ENCODE measurements around the gene GPR137B. TPM values are rescaled to one million over a fixed set of nuclear protein-coding genes. Genes with fewer than 3 reads are reported as not detected.
A peak's percentile ranks its signal among the peaks of the same experiment; 100 is the strongest.

GPR137B gene
- total RNA-seq, 2 donors from 2014 or later: 5.1 to 10.1 TPM

GRCh38 chr1:236204656-236205055, 62.3 kb downstream of the GPR137B start:
- no peaks in the 10 kb centered on the region for H3K27me3 Mint-ChIP-seq
- ATAC-seq (replicated peaks): no peak
- no peak overlapping the region for H3K27ac Mint-ChIP-seq
- peaks cover 95% of the 10 kb centered on the region for H3K36me3 Mint-ChIP-seq (ENCODE audit: low read depth)
- peaks cover 21% of the 10 kb centered on the region for H3K9me3 Mint-ChIP-seq
- H3K4me3 Mint-ChIP-seq: no peak overlapping the region
- no peaks in the 10 kb centered on the region for H3K4me1 Mint-ChIP-seq

GRCh38 chr1:236206548-236206947, 64.2 kb downstream of the GPR137B start:
- Mint-ChIP-seq H3K4me3 (no peak overlapping the region), H3K36me3 (ENCODE audit: low read depth) (peaks cover 95% of the 10 kb centered on the region), H3K27ac (no peak overlapping the region), H3K4me1 (no peaks in the 10 kb centered on the region), H3K27me3 (no peaks in the 10 kb centered on the region), H3K9me3 (peaks cover 9% of the 10 kb centered on the region)
- no peak for ATAC-seq (replicated peaks)

- Mint-ChIP-seq H3K27ac (no peak overlapping the region), H3K4me3 (no peak overlapping the region), H3K36me3 (ENCODE audit: low read depth) (peaks cover 89% of the 10 kb centered on the region), H3K27me3 (no peaks in the 10 kb centered on the region), H3K4me1 (no peaks in the 10 kb centered on the region), H3K9me3 (peaks cover 5% of the 10 kb centered on the region)
- no peak for ATAC-seq (replicated peaks)
Observed at GRCh38 chr1:236207121-236207520, 64.8 kb downstream of the GPR137B start.

- no peaks in the 10 kb centered on the region for H3K4me1 Mint-ChIP-seq
- no peak overlapping the region for H3K4me3 Mint-ChIP-seq
- peaks cover 5% of the 10 kb centered on the region for H3K9me3 Mint-ChIP-seq
- H3K36me3 Mint-ChIP-seq (ENCODE audit: low read depth): peaks cover 85% of the 10 kb centered on the region
- no peaks in the 10 kb centered on the region for H3K27me3 Mint-ChIP-seq
- ATAC-seq (replicated peaks): no peak
- H3K27ac Mint-ChIP-seq: no peak overlapping the region
Observed at GRCh38 chr1:236207569-236207968, 65.2 kb downstream of the GPR137B start.

GRCh38 chr1:236209185-236209584, 66.8 kb downstream of the GPR137B start:
- H3K27me3 Mint-ChIP-seq: no peaks in the 10 kb centered on the region
- H3K4me1 Mint-ChIP-seq: no peaks in the 10 kb centered on the region
- peaks cover 80% of the 10 kb centered on the region for H3K36me3 Mint-ChIP-seq (ENCODE audit: low read depth)
- no peak for ATAC-seq (replicated peaks)
- no peak overlapping the region for H3K27ac Mint-ChIP-seq
- no peaks in the 10 kb centered on the region for H3K9me3 Mint-ChIP-seq
- H3K4me3 Mint-ChIP-seq: no peak overlapping the region

GRCh38 chr1:236209713-236210112, 67.4 kb downstream of the GPR137B start:
- H3K4me1 Mint-ChIP-seq: no peaks in the 10 kb centered on the region

GRCh38 chr1:236211815-236212214, 69.5 kb downstream of the GPR137B start:
- peaks cover 78% of the 10 kb centered on the region for H3K36me3 Mint-ChIP-seq (ENCODE audit: low read depth)

More at GRCh38 chr1:236209713-236210112, 67.4 kb downstream of the GPR137B start:
- no peak for ATAC-seq (replicated peaks)
- Mint-ChIP-seq H3K9me3 (no peaks in the 10 kb centered on the region), H3K27me3 (no peaks in the 10 kb centered on the region), H3K4me3 (no peak overlapping the region), H3K27ac (no peak overlapping the region), H3K36me3 (ENCODE audit: low read depth) (peaks cover 80% of the 10 kb centered on the region)

GRCh38 chr1:236213534-236213933, 71.2 kb downstream of the GPR137B start:
- Mint-ChIP-seq H3K4me3 (no peak overlapping the region), H3K27ac (no peak overlapping the region), H3K4me1 (no peaks in the 10 kb centered on the region), H3K27me3 (no peaks in the 10 kb centered on the region), H3K9me3 (no peaks in the 10 kb centered on the region), H3K36me3 (ENCODE audit: low read depth) (peaks cover 72% of the 10 kb centered on the region)
- ATAC-seq (replicated peaks): no peak

More at GRCh38 chr1:236211815-236212214, 69.5 kb downstream of the GPR137B start:
- H3K27me3 Mint-ChIP-seq: no peaks in the 10 kb centered on the region
- H3K4me1 Mint-ChIP-seq: no peaks in the 10 kb centered on the region
- H3K4me3 Mint-ChIP-seq: no peak overlapping the region
- no peak overlapping the region for H3K27ac Mint-ChIP-seq
- no peaks in the 10 kb centered on the region for H3K9me3 Mint-ChIP-seq
- ATAC-seq (replicated peaks): no peak

GRCh38 chr1:236214761-236215160, 72.4 kb downstream of the GPR137B start:
- peak; percentile 72 for ATAC-seq (replicated peaks)
- H3K9me3 Mint-ChIP-seq: no peaks in the 10 kb centered on the region
- H3K4me3 Mint-ChIP-seq: no peak overlapping the region
- no peaks in the 10 kb centered on the region for H3K4me1 Mint-ChIP-seq
- H3K27me3 Mint-ChIP-seq: no peaks in the 10 kb centered on the region
- H3K27ac Mint-ChIP-seq: no peak overlapping the region
- H3K36me3 Mint-ChIP-seq (ENCODE audit: low read depth): peaks cover 64% of the 10 kb centered on the region

GRCh38 chr1:236220473-236220872, 78.1 kb downstream of the GPR137B start:
- H3K4me3 Mint-ChIP-seq: no peak overlapping the region
- no peak for ATAC-seq (replicated peaks)
- H3K27ac Mint-ChIP-seq: peak overlapping the region; percentile 3
- H3K36me3 Mint-ChIP-seq (ENCODE audit: low read depth): peaks cover 57% of the 10 kb centered on the region
- no peaks in the 10 kb centered on the region for H3K4me1 Mint-ChIP-seq
- H3K9me3 Mint-ChIP-seq: no peaks in the 10 kb centered on the region
- no peaks in the 10 kb centered on the region for H3K27me3 Mint-ChIP-seq

GRCh38 chr1:236222632-236223031, 80.3 kb downstream of the GPR137B start:
- H3K36me3 Mint-ChIP-seq (ENCODE audit: low read depth): peaks cover 49% of the 10 kb centered on the region
- H3K27ac Mint-ChIP-seq: no peak overlapping the region
- no peaks in the 10 kb centered on the region for H3K4me1 Mint-ChIP-seq
- ATAC-seq (replicated peaks): no peak
- no peaks in the 10 kb centered on the region for H3K27me3 Mint-ChIP-seq
- H3K4me3 Mint-ChIP-seq: no peak overlapping the region
- no peaks in the 10 kb centered on the region for H3K9me3 Mint-ChIP-seq

GRCh38 chr1:236228411-236228810, 86.1 kb downstream of the GPR137B start:
- Mint-ChIP-seq H3K27me3 (no peaks in the 10 kb centered on the region), H3K36me3 (ENCODE audit: low read depth) (peaks cover 34% of the 10 kb centered on the region), H3K4me3 (no peak overlapping the region), H3K9me3 (no peaks in the 10 kb centered on the region), H3K27ac (no peak overlapping the region), H3K4me1 (no peaks in the 10 kb centered on the region)
- no peak for ATAC-seq (replicated peaks)

GRCh38 chr1:236235116-236235515, 92.8 kb downstream of the GPR137B start:
- Mint-ChIP-seq H3K4me1 (no peaks in the 10 kb centered on the region), H3K9me3 (no peaks in the 10 kb centered on the region), H3K27ac (no peak overlapping the region), H3K27me3 (no peaks in the 10 kb centered on the region), H3K36me3 (ENCODE audit: low read depth) (peaks cover 17% of the 10 kb centered on the region), H3K4me3 (no peak overlapping the region)
- ATAC-seq (replicated peaks): no peak

GRCh38 chr1:236239092-236239585, 96.8 kb downstream of the GPR137B start:
- Mint-ChIP-seq H3K27ac (no peak overlapping the region), H3K4me3 (no peak overlapping the region), H3K4me1 (no peaks in the 10 kb centered on the region), H3K9me3 (no peaks in the 10 kb centered on the region), H3K36me3 (ENCODE audit: low read depth) (peaks cover 28% of the 10 kb centered on the region), H3K27me3 (no peaks in the 10 kb centered on the region)
- ATAC-seq (replicated peaks): no peak

- Mint-ChIP-seq H3K4me3 (no peak overlapping the region), H3K4me1 (no peaks in the 10 kb centered on the region)
Observed at GRCh38 chr1:236240675-236241074, 98.3 kb downstream of the GPR137B start.

GRCh38 chr1:236242568-236242967, 100.2 kb downstream of the GPR137B start:
- ATAC-seq (replicated peaks): no peak
- no peak overlapping the region for H3K4me3 Mint-ChIP-seq
- peaks cover 22% of the 10 kb centered on the region for H3K36me3 Mint-ChIP-seq (ENCODE audit: low read depth)
- no peaks in the 10 kb centered on the region for H3K4me1 Mint-ChIP-seq
- no peak overlapping the region for H3K27ac Mint-ChIP-seq
- H3K27me3 Mint-ChIP-seq: no peaks in the 10 kb centered on the region
- no peaks in the 10 kb centered on the region for H3K9me3 Mint-ChIP-seq

More at GRCh38 chr1:236240675-236241074, 98.3 kb downstream of the GPR137B start:
- no peak for ATAC-seq (replicated peaks)
- no peak overlapping the region for H3K27ac Mint-ChIP-seq
- no peaks in the 10 kb centered on the region for H3K27me3 Mint-ChIP-seq
- no peaks in the 10 kb centered on the region for H3K9me3 Mint-ChIP-seq
- H3K36me3 Mint-ChIP-seq (ENCODE audit: low read depth): peaks cover 28% of the 10 kb centered on the region
